ENCODE measurements around the gene MAST4. TPM values are rescaled to one million over a fixed set of nuclear protein-coding genes. Genes with fewer than 3 reads are reported as not detected.
A peak's percentile ranks its signal among the peaks of the same experiment; 100 is the strongest.

MAST4 gene
- total RNA-seq, 1 donor from 2014 or later, result 56.9 TPM

DNA sequence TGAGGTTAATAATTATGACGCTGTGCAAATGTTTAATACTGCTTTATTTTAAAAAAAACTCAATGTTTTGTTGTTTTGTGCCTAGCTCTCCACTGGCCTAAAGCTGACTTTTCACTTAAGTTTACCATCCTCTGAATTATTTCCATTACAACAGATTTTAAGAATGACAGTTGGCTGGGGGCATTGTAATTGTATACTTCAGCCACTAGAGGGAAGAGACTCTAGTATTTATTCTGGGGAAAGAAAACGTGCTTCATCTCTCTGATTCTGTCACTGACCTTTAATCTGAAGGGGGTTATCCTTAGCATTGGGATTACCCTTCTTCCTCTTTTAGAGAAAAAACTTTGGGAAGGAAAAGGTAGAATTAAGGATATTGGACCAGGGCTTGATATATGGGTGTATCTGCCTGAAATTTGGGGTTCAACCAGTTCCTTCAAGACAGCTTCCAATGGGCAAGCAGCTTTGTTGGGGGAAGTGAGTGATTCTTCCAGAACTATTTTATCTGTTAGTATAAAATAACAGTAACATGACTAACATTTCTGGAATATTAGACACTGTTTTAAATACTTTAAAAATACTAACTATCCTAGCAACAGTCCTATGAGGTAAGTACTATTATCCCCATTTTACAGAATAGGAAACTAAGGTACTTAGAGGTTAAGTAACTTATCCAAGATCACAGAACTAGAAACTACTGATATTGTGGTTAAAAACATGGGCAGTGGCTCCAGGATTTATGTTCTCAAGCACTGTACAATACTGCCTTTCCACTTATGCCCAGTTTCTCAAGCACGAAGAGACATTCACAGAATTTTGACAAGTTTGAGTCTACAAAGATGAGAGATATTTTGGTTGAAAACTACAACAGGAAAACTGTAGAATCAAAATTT, 392.0 kb downstream of the MAST4 start:
- DNase-seq, result no peak
- intact Hi-C loops (cut with DNase I), result no loop called here
- Histone ChIP-seq H3K27me3 (ENCODE audit: low read depth) (no peaks in the 10 kb centered on the region), H3K9me3 (no peaks in the 10 kb centered on the region), H3K36me3 (no peaks in the 10 kb centered on the region), H3K27ac (no peak overlapping the region), H3K4me1 (no peaks in the 10 kb centered on the region), H3K4me3 (no peak overlapping the region)
- ATAC-seq, result peak; percentile 41 to 57
- TF ChIP-seq, protein P1, sequence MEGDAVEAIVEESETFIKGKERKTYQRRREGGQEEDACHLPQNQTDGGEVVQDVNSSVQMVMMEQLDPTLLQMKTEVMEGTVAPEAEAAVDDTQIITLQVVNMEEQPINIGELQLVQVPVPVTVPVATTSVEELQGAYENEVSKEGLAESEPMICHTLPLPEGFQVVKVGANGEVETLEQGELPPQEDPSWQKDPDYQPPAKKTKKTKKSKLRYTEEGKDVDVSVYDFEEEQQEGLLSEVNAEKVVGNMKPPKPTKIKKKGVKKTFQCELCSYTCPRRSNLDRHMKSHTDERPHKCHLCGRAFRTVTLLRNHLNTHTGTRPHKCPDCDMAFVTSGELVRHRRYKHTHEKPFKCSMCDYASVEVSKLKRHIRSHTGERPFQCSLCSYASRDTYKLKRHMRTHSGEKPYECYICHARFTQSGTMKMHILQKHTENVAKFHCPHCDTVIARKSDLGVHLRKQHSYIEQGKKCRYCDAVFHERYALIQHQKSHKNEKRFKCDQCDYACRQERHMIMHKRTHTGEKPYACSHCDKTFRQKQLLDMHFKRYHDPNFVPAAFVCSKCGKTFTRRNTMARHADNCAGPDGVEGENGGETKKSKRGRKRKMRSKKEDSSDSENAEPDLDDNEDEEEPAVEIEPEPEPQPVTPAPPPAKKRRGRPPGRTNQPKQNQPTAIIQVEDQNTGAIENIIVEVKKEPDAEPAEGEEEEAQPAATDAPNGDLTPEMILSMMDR (IDR thresholded peaks at IDR 0.05), result peak; percentile 86

DNA sequence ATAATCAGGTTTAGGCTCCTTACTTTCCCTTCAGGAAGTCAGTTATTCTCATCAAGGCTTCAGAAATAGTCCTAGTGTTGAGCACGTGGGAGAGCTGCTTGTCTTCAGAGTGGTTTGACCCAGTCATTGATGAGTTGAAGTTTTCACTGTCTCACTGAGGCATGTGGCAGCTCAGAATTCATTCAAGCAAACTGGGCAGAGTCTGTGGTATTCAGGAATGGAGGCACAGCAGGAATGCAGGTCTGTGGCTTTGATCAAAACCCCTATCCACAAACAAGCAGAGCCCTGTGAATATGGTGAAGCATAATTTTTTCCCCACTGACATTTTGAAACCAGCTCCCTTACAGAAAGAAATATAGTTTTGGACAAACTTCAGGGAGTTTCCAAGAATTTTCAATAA, 393.1 kb downstream of the MAST4 start:
- H3K9me3 ChIP-seq, result no peaks in the 10 kb centered on the region
- TF ChIP-seq, protein P1 (IDR thresholded peaks at IDR 0.05), result no peak
- ATAC-seq (no peak), DNase-seq (no peak)
- no peaks in the 10 kb centered on the region for H3K36me3 ChIP-seq
- H3K27ac ChIP-seq, result no peak overlapping the region
- H3K4me3 ChIP-seq, result no peak overlapping the region
- H3K4me1 ChIP-seq, result no peaks in the 10 kb centered on the region
- H3K27me3 ChIP-seq (ENCODE audit: low read depth), result no peaks in the 10 kb centered on the region
- intact Hi-C loops (cut with DNase I), result no loop called here

DNA sequence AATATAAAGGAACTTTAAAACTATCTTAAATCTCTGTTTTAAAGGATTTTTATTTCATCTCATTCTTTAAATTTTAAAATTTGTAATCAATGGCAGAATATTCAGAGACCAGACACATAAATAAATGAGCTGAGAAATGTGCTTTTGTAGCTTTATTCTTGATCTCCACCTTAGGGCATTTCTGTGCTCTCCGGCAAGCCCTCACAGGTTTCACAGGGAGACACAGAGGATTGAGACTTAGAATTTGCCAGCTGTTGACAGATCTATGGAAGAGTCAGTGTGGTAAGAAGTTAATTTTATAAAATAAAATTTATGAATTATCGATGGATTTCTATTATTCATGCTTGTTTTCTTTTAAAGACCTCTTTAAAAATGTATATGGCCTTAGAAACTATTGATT, 393.6 kb downstream of the MAST4 start:
- no peaks in the 10 kb centered on the region for H3K9me3 ChIP-seq
- ATAC-seq, result no peak
- H3K27ac ChIP-seq, result no peak overlapping the region
- TF ChIP-seq, protein P1 (IDR thresholded peaks at IDR 0.05), result no peak
- no peak overlapping the region for H3K4me3 ChIP-seq
- H3K4me1 ChIP-seq, result no peaks in the 10 kb centered on the region
- no peaks in the 10 kb centered on the region for H3K27me3 ChIP-seq (ENCODE audit: low read depth)
- DNase-seq, result no peak
- no peaks in the 10 kb centered on the region for H3K36me3 ChIP-seq
- intact Hi-C loops (cut with DNase I), result no loop called here

DNA sequence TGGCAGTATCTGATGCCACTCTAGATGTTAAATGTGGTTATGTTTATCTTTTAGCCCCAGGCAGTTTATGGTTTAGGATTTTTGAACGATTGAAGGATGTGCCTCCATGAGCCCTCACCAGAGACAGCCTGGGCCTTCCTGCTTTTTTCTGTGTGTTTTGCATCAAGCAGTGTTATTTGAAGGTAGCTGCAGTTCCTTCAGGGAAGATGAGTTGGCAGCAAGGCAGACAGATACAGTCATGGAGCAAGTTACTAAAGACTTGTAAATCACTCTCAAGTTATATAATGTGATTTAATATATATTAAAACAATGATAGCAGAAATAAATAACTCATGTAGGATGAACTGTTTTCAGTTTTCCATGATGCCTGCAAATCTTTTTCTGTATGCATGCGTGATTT, 395.6 kb downstream of the MAST4 start:
- intact Hi-C loops (cut with DNase I), result no loop called here
- no peaks in the 10 kb centered on the region for H3K27me3 ChIP-seq (ENCODE audit: low read depth)
- TF ChIP-seq, protein P1 (IDR thresholded peaks at IDR 0.05), result no peak
- no peaks in the 10 kb centered on the region for H3K9me3 ChIP-seq
- H3K4me1 ChIP-seq, result no peaks in the 10 kb centered on the region
- DNase-seq, result no peak
- ATAC-seq, result no peak
- H3K27ac ChIP-seq, result no peak overlapping the region
- no peaks in the 10 kb centered on the region for H3K36me3 ChIP-seq
- H3K4me3 ChIP-seq, result no peak overlapping the region

DNA sequence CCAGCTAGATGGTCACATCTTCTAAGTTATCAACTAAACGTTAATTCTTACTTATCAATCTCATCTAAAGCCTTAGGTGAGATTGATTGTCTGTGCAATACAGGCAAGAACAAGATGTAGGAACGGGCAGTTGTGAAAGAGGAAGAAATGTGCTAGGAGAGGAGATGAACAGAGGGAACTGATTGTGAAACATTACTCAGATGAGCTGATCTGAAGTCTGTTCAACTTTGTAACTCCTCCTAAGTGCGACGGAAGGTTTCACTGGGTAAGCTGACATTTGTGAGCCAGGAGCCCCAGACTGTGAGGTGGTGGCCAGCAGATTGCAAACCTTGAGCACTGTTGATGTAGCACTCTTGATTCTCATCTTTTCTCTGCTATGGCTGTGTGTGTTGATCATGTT, 396.4 kb downstream of the MAST4 start:
- Histone ChIP-seq H3K4me3 (no peak overlapping the region), H3K27ac (no peak overlapping the region), H3K36me3 (no peaks in the 10 kb centered on the region), H3K27me3 (ENCODE audit: low read depth) (no peaks in the 10 kb centered on the region), H3K4me1 (no peaks in the 10 kb centered on the region), H3K9me3 (no peaks in the 10 kb centered on the region)
- DNase-seq (no peak), ATAC-seq (peak in 1 of 2 donors; percentile 25)
- TF ChIP-seq, protein P1 (IDR thresholded peaks at IDR 0.05), result no peak
- intact Hi-C loops (cut with DNase I), result no loop called here
